Measurements from ENCODE around the gene FOXQ1.
A peak's percentile ranks its signal among the peaks of the same experiment; 100 is the strongest.

FOXQ1 gene

DNA sequence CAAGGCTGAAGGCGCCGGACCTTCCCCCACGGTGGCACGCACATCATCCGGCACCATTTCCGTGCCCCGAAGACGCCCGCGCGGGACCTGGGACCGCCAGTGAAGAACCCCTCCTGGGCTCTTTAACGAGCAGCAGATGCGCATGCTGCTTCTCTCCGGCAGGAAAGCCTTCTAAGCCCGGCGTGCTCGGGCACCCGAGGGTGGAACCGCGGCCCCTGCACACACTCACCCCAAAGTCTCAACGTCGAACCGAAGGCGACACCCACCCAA is 240 bp downstream of the FOXQ1 start:
- DNase-seq (ENCODE audit: low read depth) = no peak
- no peak overlapping the region for H3K4me3 ChIP-seq (ENCODE audit: low read depth, low read length)
- no peak for TF ChIP-seq POLR2A (IDR thresholded peaks at IDR 0.05; ENCODE audit: extremely low read depth, insufficient read length)
- no peak for TF ChIP-seq MYC (IDR thresholded peaks at IDR 0.05; ENCODE audit: low read depth, low read length)
- TF ChIP-seq, protein P1, sequence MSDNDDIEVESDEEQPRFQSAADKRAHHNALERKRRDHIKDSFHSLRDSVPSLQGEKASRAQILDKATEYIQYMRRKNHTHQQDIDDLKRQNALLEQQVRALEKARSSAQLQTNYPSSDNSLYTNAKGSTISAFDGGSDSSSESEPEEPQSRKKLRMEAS (IDR thresholded peaks at IDR 0.05; ENCODE audit: low read depth, low read length) = no peak
- TF ChIP-seq, protein P2, sequence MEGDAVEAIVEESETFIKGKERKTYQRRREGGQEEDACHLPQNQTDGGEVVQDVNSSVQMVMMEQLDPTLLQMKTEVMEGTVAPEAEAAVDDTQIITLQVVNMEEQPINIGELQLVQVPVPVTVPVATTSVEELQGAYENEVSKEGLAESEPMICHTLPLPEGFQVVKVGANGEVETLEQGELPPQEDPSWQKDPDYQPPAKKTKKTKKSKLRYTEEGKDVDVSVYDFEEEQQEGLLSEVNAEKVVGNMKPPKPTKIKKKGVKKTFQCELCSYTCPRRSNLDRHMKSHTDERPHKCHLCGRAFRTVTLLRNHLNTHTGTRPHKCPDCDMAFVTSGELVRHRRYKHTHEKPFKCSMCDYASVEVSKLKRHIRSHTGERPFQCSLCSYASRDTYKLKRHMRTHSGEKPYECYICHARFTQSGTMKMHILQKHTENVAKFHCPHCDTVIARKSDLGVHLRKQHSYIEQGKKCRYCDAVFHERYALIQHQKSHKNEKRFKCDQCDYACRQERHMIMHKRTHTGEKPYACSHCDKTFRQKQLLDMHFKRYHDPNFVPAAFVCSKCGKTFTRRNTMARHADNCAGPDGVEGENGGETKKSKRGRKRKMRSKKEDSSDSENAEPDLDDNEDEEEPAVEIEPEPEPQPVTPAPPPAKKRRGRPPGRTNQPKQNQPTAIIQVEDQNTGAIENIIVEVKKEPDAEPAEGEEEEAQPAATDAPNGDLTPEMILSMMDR (IDR thresholded peaks at IDR 0.05; ENCODE audit: low read depth, low read length) = no peak

GRCh38 chr6:1312473-1313367 is 822 bp downstream of the FOXQ1 start:
- DNase-seq (ENCODE audit: low read depth) = peak; percentile 83
- TF ChIP-seq POLR2A (IDR thresholded peaks at IDR 0.05; ENCODE audit: extremely low read depth, insufficient read length) = no peak
- no peak overlapping the region for H3K4me3 ChIP-seq (ENCODE audit: low read depth, low read length)

GRCh38 chr6:1313384-1313766 is 1.5 kb downstream of the FOXQ1 start:
- TF ChIP-seq MYC (IDR thresholded peaks at IDR 0.05; ENCODE audit: low read depth, low read length) = no peak
- TF ChIP-seq POLR2A (IDR thresholded peaks at IDR 0.05; ENCODE audit: extremely low read depth, insufficient read length) = no peak
- TF ChIP-seq, protein P1 (IDR thresholded peaks at IDR 0.05; ENCODE audit: low read depth, low read length) = no peak
- TF ChIP-seq, protein P2 (IDR thresholded peaks at IDR 0.05; ENCODE audit: low read depth, low read length) = no peak
- no peak overlapping the region for H3K4me3 ChIP-seq (ENCODE audit: low read depth, low read length)
- no peak for DNase-seq (ENCODE audit: low read depth)

DNA sequence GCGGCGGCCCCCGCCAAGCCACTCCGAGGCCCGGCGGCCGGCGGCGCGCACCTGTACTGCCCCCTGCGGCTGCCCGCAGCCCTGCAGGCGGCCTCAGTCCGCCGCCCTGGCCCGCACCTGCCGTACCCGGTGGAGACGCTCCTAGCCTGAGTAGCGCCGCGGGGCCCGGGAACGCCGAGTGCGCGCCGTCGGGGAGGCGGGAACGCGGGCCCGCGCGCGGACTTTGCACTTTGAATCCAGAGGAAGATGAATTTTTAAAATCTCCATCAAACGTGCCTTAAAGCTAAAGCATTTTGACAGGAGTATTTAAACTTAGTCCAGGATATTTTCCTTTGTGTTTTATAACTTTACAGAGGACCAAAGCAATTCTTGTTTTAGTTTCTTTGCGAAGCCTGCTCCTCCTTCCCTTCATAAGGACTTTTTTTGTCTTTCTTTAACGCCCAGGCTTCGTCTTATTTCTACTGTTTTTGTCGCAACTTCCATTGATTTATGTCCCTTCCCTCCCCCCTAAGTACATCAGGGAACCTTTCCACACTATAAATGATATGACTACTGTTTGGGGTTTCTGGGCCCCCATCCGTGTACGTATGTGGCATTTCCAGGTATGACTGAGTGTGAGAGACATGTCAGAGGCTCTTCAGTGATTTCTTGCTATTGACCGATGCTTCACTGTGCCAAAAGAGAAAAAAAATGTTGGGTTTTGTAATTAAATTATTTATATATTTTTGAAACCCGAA is 2.0 kb downstream of the FOXQ1 start:
- H3K4me3 ChIP-seq (ENCODE audit: low read depth, low read length) = no peak overlapping the region
- DNase-seq (ENCODE audit: low read depth) = peak; percentile 31
- TF ChIP-seq POLR2A (IDR thresholded peaks at IDR 0.05; ENCODE audit: extremely low read depth, insufficient read length) (no peak), MYC (IDR thresholded peaks at IDR 0.05; ENCODE audit: low read depth, low read length) (no peak)

- no peak overlapping the region for H3K4me3 ChIP-seq (ENCODE audit: low read depth, low read length)
These were observed 2.7 kb downstream of the FOXQ1 start for GRCh38 chr6:1314617-1315016.

DNA sequence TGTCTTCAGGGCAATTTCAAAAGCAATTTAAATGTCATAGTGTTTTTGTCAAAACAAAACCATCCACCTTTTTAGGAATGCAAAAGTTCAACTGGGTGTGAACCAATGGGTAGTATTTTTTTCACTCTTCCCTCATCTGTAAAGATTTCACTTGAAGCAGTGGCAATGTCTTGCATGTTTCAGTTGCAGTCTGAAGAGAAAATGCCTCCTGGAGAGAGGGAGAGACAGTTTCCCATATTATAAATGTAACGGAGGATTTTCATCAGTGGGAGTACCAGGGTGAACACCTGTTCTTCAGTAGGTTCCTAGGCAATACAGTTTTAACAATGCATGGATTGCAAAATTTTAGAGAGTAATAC is 3.3 kb downstream of the FOXQ1 start:
- no peak overlapping the region for H3K4me3 ChIP-seq (ENCODE audit: low read depth, low read length)
- DNase-seq (ENCODE audit: low read depth) = no peak
- TF ChIP-seq, protein P1 (IDR thresholded peaks at IDR 0.05; ENCODE audit: low read depth, low read length) = no peak
- no peak for TF ChIP-seq POLR2A (IDR thresholded peaks at IDR 0.05; ENCODE audit: extremely low read depth, insufficient read length)
- TF ChIP-seq, protein P2 (IDR thresholded peaks at IDR 0.05; ENCODE audit: low read depth, low read length) = no peak
- no peak for TF ChIP-seq MYC (IDR thresholded peaks at IDR 0.05; ENCODE audit: low read depth, low read length)

More at GRCh38 chr6:1314617-1315016, 2.7 kb downstream of the FOXQ1 start:
- TF ChIP-seq MYC (IDR thresholded peaks at IDR 0.05; ENCODE audit: low read depth, low read length) = no peak
- no peak for TF ChIP-seq POLR2A (IDR thresholded peaks at IDR 0.05; ENCODE audit: extremely low read depth, insufficient read length)
- TF ChIP-seq, protein P2 (IDR thresholded peaks at IDR 0.05; ENCODE audit: low read depth, low read length) = no peak
- TF ChIP-seq, protein P1 (IDR thresholded peaks at IDR 0.05; ENCODE audit: low read depth, low read length) = no peak
- no peak for DNase-seq (ENCODE audit: low read depth)
